Amniotic epithelial cell (primary cell): ENCODE measurements around the gene SMC4.

Source experiments
- DNase-seq: peaks from one replicate; pipeline ENCODE4 v3.0.0-alpha.2; 2010; ENCODE audit warnings: low read depth

SMC4 gene

GRCh38 chr3:160475884-160476283 lies 76.4 kb downstream of the SMC4 start:
- no peak for DNase-seq

GRCh38 chr3:160477750-160478149 lies 78.3 kb downstream of the SMC4 start:
- peak; percentile 62 for DNase-seq

GRCh38 chr3:160478338-160478737 lies 78.9 kb downstream of the SMC4 start:
- DNase-seq, result peak; percentile 91

- no peak for DNase-seq
Observed at GRCh38 chr3:160479376-160479775, 79.9 kb downstream of the SMC4 start.

GRCh38 chr3:160480931-160481330 lies 81.5 kb downstream of the SMC4 start:
- DNase-seq, result peak; percentile 12

- DNase-seq, result no peak
Observed at GRCh38 chr3:160481856-160482255, 82.4 kb downstream of the SMC4 start.

GRCh38 chr3:160482796-160483195 lies 83.3 kb downstream of the SMC4 start:
- no peak for DNase-seq
